Activated T-helper 2 cell treated with anti-CD3 and anti-CD28 coated beads, Interferon-gamma antibody, Interleukin-2, Interleukin-4, amounts not matched to agents 10 μg/mL and 5 μg/mL and 100 μg/mL, durations not matched to agents 14 hours and 24 hours and 36 hours (primary cell): ENCODE data around the gene METTL1. TPM values are rescaled to one million over a fixed set of nuclear protein-coding genes. Genes with fewer than 3 reads are reported as not detected.
"Not testable (repeated sequence)": the region's sequence is repeated elsewhere in the genome, so short reads cannot be mapped to it uniquely, and the experiment has no call there.

Experiments
- DNase-seq: peaks from one replicate; pipeline ENCODE4 v3.0.0; 2021; ENCODE audit warnings: low spot score
- H3K27ac Mint-ChIP-seq: one replicate; pipeline ENCODE4 v1.8.0; 2021; ENCODE audit warnings: mixed read lengths
- H3K27me3 Mint-ChIP-seq: one replicate; pipeline ENCODE4 v1.8.0; 2021; ENCODE audit warnings: low read depth, mixed read lengths
- H3K36me3 Mint-ChIP-seq: one replicate; pipeline ENCODE4 v1.8.0; 2021; ENCODE audit warnings: low read depth, mixed read lengths
- H3K4me1 Mint-ChIP-seq: one replicate; pipeline ENCODE4 v1.8.0; 2021; ENCODE audit warnings: low read depth, mixed read lengths
- H3K4me3 Mint-ChIP-seq: one replicate; pipeline ENCODE4 v1.8.0; 2021; ENCODE audit warnings: low read depth, mild to moderate bottlenecking, moderate library complexity, mixed read lengths
- H3K9me3 Mint-ChIP-seq: one replicate; pipeline ENCODE4 v1.8.0; 2021; ENCODE audit warnings: mixed read lengths
- intact Hi-C: fragments of 100-400 bp; cut with micrococcal nuclease; formaldehyde crosslinking; loops from one replicate; pipeline ENCODE4 v1.15.1; 2023
- total RNA-seq: library from RNA; stranded (reverse); gene quantifications from 2 replicates; pipeline ENCODE4 v1.2.3, GENCODE V29; 2022

Gene METTL1
- total RNA-seq, 1 donor from 2014 or later, result 61.2 TPM

DNA sequence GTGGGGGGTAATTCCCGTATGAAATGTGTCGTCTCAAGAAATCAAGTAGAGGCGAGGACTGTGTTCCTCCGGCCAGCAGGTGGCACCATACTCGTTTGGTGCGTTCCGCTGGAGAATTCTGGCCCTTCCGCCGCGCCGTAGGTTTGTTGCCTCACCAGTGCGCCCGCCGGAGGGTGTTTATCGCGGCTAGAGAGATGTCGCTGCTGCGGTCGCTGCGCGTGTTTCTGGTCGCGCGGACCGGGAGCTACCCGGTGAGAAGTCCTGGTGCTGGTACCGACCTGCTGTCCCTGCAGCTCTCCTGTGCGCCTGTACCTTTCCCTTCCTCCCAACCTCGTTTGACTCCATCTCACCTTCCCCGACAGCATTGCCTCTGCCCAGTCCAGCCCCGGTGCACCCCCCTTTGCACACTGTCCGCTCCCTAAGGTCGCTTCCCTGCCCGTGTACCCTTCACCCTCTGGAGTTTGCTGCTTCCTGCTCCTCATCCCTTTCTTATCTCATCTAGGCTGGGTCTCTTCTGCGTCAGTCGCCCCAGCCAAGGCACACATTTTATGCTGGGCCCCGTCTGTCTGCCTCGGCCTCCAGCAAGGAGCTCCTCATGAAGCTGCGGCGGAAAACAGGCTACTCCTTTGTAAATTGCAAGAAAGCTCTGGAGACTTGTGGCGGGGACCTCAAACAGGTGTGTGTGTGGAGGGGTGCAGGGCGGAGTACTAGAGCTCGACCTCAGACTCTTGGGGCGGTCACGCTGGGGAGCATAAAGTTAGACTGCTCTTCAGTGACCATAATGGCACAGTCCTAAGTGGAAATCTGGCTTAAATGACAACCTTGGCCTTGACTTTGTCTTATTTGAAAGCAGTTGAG is 10.9 kb upstream of the METTL1 start, which contains the start of gene TSFM:
TSS of gene TSFM (plus strand) at position 180 of the 858 bp plus-strand sequence. CDS start at position 195, 15 bp downstream.
- Mint-ChIP-seq H3K27me3 (no peaks in the 10 kb centered on the region), H3K4me3 (peak within 1 kb of the TSS; percentile 98), H3K27ac (peak within 1 kb of the TSS; percentile 95), H3K9me3 (no peaks in the 10 kb centered on the region), H3K36me3 (peaks cover 31% of the 10 kb centered on the region), H3K4me1 (peaks cover 21% of the 10 kb centered on the region)
- peak; percentile 94 for DNase-seq
- intact Hi-C loops, result loop anchor here (1.0 to 5.0 kb wide), 4 partner anchors 11 to 122 kb away; partner anchors contain the start of genes CTDSP2, EEF1AKMT3 and METTL1

DNA sequence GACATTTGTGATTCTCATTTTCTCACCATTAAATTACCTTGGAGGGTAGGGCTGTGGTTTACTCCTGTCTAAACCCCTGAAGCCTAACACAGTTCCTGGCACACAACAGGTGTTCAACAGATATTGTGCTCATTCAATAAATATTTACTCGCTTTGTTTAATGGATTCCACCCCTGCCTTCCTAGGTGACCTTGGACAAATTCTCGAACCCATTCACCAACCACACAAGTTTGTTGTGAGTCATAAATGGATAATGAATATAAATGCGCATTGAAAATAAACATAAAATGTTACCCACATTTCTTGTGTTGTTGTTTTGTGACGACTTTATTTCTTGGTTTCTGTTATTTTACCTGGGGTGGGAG is 10.3 kb upstream of the METTL1 start:
- Mint-ChIP-seq H3K4me3 (peak overlapping the region; percentile 98), H3K36me3 (peaks cover 26% of the 10 kb centered on the region), H3K9me3 (no peaks in the 10 kb centered on the region), H3K27me3 (no peaks in the 10 kb centered on the region), H3K27ac (peak overlapping the region; percentile 95), H3K4me1 (peaks cover 21% of the 10 kb centered on the region)
- no peak for DNase-seq
- intact Hi-C loops, result loop anchor here (1.0 to 5.0 kb wide), 4 partner anchors 10 to 123 kb away; partner anchors contain the start of genes CTDSP2, EEF1AKMT3 and METTL1

DNA sequence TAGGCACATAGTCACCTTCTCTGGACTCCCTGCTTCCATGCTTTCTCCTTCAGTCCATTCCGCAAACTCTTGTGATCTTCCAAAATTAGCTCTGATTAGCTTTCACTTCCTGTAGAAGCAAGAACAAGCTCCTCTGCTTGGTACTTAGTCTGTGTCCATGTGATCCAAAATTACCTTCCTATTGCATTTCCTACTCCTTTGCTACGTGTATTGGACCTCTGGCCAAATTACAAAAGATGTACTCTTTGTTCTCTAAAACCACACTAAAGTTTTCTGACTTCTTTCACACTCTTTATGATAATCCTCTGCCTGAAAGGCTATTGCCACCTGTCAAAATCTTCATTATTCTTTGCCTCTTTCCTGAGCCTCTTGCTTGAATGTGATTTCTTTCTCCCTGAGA is 9.9 kb upstream of the METTL1 start:
- Mint-ChIP-seq H3K27me3 (no peaks in the 10 kb centered on the region), H3K27ac (peak overlapping the region; percentile 95), H3K4me3 (no peak overlapping the region), H3K36me3 (peaks cover 25% of the 10 kb centered on the region), H3K4me1 (peaks cover 21% of the 10 kb centered on the region), H3K9me3 (no peaks in the 10 kb centered on the region)
- DNase-seq, result no peak
- intact Hi-C loops, result loop anchor here (1.0 to 5.0 kb wide), 4 partner anchors 10 to 123 kb away; partner anchors contain the start of genes CTDSP2, EEF1AKMT3 and METTL1

DNA sequence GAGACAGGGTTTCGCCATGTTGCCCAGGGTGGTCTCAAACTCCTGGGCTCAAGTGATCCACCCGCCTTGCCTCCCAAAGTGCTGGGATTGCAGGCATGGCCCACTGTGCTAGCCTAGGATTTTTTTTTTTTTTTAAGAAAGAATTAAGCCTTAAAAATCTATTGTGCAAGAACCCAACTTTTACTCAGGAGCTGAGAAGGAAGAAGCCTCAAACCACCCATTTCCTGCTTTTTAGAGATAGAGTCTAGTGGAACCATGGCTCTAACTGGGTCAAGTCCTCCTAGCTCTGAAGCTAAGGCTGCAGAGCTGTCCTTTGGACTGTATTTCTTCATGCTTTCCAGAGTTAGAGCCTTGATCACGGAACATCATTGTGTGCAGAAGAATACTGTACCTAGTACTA is 9.3 kb upstream of the METTL1 start:
- Mint-ChIP-seq H3K4me1 (peaks cover 21% of the 10 kb centered on the region), H3K4me3 (no peak overlapping the region), H3K27me3 (no peaks in the 10 kb centered on the region), H3K9me3 (no peaks in the 10 kb centered on the region), H3K27ac (no peak overlapping the region), H3K36me3 (peaks cover 20% of the 10 kb centered on the region)
- intact Hi-C loops, result loop anchor here (5.0 kb wide), 1 partner anchor 66 kb away; the partner anchor contains the start of gene CTDSP2
- no peak for DNase-seq

DNA sequence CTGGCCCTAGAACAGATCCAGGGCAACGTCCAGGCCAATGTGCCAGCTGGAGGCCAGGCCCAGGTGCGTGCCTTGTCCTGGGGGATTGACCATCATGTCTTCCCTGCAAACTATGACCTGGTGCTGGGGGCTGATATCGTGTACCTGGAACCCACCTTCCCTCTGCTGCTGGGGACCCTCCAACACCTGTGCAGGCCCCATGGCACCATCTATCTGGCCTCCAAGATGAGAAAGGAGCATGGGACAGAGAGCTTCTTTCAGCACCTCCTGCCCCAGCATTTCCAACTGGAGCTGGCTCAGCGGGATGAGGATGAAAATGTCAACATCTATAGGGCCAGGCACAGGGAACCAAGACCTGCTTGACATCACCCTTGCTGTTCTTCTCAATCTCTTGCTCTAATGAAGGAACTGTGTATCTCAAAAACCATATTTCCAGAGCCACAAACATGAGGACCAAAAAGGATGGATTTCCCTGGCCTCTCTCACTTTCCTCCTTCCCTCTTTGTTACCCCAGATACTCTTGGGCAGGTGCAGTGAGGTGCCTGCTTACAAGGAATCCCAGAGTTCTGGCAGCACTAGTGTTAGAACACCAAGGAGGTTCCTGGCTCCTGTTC is 8.5 kb upstream of the METTL1 start:
- H3K27ac Mint-ChIP-seq, result no peak overlapping the region
- intact Hi-C loops, result loop anchor here (5.0 kb wide), 1 partner anchor 67 kb away; the partner anchor contains the start of gene CTDSP2
- H3K4me1 Mint-ChIP-seq, result peaks cover 25% of the 10 kb centered on the region

DNA sequence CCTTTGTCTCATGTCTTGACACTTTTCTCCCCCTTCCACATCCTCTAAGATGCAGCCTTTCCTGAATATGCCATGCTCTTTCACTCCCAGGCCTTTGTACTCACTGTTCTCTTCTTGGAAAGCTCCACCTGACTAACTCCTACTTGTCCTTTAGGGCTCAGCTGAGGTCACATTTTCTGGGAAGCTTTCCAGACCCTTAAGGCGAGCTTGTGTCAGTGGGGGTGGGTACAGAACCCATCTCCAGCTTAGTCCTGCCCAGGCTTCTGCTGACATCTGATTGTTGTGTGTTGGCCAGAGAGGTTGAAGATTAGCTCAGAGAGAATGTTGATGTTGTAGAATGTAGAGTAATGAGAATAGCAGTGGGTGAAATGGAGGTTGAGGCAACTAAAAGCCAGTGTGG is 7.8 kb upstream of the METTL1 start:
- no peak for DNase-seq
- Mint-ChIP-seq H3K9me3 (no peaks in the 10 kb centered on the region), H3K27me3 (no peaks in the 10 kb centered on the region), H3K36me3 (peaks cover 16% of the 10 kb centered on the region), H3K27ac (no peak overlapping the region), H3K4me1 (peaks cover 25% of the 10 kb centered on the region), H3K4me3 (no peak overlapping the region)
- intact Hi-C loops, result loop anchor here (5.0 kb wide), 1 partner anchor 68 kb away; the partner anchor contains the start of gene CTDSP2

More for the DNA sequence above, 8.5 kb upstream of the METTL1 start:
- H3K27me3 Mint-ChIP-seq, result no peaks in the 10 kb centered on the region
- H3K9me3 Mint-ChIP-seq, result no peaks in the 10 kb centered on the region
- DNase-seq, result no peak
- peaks cover 18% of the 10 kb centered on the region for H3K36me3 Mint-ChIP-seq
- H3K4me3 Mint-ChIP-seq, result no peak overlapping the region

DNA sequence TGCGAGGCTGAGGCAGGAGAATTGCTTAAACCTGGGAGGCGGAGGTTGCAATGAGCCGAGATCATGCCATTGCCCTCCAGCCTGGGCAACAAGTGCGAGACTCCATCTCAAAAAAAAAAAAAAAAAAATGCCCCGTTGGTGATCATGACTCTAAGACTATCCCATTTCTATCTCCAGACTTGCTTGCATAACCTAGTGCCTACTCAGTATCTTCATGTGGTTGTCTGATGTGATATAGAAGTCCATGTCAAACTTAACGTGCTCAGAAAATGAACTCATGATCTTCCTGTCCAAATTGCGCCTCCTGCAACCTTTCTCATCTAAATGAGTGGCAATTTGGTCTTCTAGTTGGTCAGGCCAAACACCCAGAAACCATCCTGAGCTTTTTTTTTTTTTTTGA is 6.0 kb upstream of the METTL1 start:
- Mint-ChIP-seq H3K4me1 (peaks cover 21% of the 10 kb centered on the region), H3K4me3 (no peak overlapping the region), H3K27ac (no peak overlapping the region), H3K36me3 (peaks cover 10% of the 10 kb centered on the region), H3K9me3 (no peaks in the 10 kb centered on the region), H3K27me3 (no peaks in the 10 kb centered on the region)
- intact Hi-C loops, result no loop called here
- DNase-seq, result no peak

DNA sequence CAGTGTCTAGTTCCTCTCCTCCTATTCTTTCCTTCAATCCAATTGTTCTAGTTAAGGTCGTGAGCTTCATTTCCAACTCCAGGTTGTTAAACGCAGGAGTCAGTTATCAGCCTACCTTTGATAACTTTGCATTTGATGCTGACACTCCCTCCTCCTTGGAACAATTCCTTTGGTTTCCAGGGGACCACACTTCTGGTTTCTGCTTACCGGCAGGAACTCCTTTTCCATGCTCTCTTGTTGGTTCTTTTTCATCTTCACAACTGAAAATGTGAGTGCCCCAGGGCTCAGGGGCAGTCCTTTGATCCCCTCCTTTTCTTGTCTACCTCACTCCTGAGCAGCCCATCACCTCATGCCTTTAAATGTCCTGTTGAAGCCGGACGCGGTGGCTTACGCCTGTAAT is 5.5 kb upstream of the METTL1 start:
- no peak overlapping the region for H3K27ac Mint-ChIP-seq
- DNase-seq, result no peak
- no peak overlapping the region for H3K4me3 Mint-ChIP-seq
- no peaks in the 10 kb centered on the region for H3K9me3 Mint-ChIP-seq
- intact Hi-C loops, result no loop called here
- peaks cover 8% of the 10 kb centered on the region for H3K36me3 Mint-ChIP-seq
- peaks cover 21% of the 10 kb centered on the region for H3K4me1 Mint-ChIP-seq
- no peaks in the 10 kb centered on the region for H3K27me3 Mint-ChIP-seq

DNA sequence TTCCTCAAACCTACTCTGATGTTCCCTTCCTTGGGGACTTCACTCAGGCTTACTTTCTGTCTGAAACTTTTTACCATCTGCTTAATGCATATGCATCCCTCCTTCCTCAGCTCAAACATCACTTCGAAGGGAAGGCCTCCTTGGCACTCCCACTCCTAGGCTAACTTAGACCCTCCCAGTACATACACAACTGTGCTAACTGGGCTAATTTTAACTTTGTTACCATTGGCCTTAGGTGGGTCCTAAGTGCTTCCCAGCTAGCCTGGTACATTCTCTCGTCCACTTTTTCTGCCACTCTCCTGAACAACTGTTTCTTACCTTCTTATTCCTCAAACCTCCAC is 4.3 kb upstream of the METTL1 start:
- H3K27ac Mint-ChIP-seq, result no peak overlapping the region
- no peak for DNase-seq
- no peaks in the 10 kb centered on the region for H3K27me3 Mint-ChIP-seq
- no peaks in the 10 kb centered on the region for H3K9me3 Mint-ChIP-seq
- no peak overlapping the region for H3K4me3 Mint-ChIP-seq
- H3K4me1 Mint-ChIP-seq, result peaks cover 10% of the 10 kb centered on the region
- H3K36me3 Mint-ChIP-seq, result peaks cover 14% of the 10 kb centered on the region
- intact Hi-C loops, result no loop called here

DNA sequence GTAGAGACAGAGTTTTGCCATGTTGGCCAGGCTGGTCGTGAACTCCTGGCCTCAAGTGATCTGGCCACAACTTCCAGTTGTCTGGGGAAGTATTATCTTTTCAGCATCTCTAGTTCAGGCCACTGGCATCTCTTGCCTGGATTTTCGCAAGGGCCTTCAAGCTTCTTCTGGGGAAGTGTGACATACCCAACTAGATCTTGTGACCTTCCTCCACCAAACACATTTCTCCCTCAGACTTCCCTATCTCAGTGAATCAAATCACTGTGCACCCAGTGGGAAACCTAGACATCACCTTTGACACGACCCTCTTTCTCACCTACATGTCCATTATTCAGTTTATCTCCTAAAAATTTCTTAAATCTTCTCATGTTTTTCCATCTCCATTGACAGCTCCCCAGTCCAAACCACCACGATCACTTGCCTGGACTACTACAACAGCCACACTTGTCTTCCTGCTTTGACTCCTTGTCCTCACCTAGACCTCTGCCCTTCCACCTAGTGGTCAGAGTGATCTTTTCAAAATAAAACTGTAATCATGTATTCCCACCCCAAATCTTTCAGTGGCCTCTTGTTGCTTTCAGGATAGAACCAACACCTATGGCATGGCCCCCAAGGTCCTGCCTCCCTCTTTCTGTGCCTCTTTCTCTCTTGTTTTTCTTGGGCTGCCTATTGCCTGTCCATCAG is 3.8 kb upstream of the METTL1 start:
- DNase-seq, result no peak
- Mint-ChIP-seq H3K4me3 (no peak overlapping the region), H3K27ac (no peak overlapping the region), H3K27me3 (no peaks in the 10 kb centered on the region), H3K9me3 (no peaks in the 10 kb centered on the region), H3K4me1 (peaks cover 8% of the 10 kb centered on the region), H3K36me3 (peaks cover 18% of the 10 kb centered on the region)
- intact Hi-C loops, result no loop called here

DNA sequence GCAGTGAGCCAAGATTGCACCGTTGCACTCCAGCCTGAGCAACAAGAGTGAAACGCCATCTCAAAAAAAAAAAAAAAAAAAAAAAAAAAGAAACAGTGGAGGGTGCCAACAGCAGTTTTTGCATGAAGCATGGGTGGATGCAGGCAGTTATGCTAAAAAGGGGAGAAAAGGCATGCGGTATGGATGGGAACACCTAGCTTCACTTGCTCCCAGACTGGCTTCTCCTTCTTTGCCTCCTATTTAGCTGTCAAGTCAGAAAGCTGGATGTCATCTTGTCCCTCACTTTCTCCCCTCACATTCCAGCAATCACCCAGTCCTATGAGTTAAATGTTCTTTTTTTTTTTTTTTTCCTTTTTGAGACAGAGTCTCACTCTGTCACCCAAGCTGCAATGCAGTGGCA is 3.1 kb upstream of the METTL1 start:
- Mint-ChIP-seq H3K27me3 (no peaks in the 10 kb centered on the region), H3K9me3 (no peaks in the 10 kb centered on the region), H3K4me1 (peaks cover 11% of the 10 kb centered on the region), H3K27ac (no peak overlapping the region), H3K36me3 (peaks cover 24% of the 10 kb centered on the region), H3K4me3 (no peak overlapping the region)
- no peak for DNase-seq
- intact Hi-C loops, result no loop called here

DNA sequence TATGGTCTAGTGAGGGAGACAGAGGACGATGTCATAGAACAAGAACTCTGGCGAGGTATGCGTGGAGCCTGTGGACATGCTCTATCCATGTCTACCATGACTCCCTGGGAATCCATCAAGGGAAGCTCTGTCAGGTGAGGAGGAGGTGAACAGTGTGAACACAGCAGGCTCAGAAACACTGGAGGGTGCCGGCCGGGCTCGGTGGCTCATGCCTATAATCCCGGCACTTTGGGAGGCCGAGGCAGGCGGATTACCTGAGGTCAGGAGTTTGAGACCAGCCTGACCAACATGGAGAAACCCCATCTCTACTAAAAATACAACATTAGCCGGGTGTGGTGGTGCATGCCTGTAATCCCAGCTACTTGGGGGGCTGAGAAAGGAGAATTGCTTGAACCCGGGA is 2.7 kb upstream of the METTL1 start:
- H3K9me3 Mint-ChIP-seq, DNase-seq, H3K27ac Mint-ChIP-seq, intact Hi-C loops, H3K4me3 Mint-ChIP-seq, H3K27me3 Mint-ChIP-seq: not testable (repeated sequence)
- H3K36me3 Mint-ChIP-seq, result peaks cover 28% of the 10 kb centered on the region
- H3K4me1 Mint-ChIP-seq, result peaks cover 11% of the 10 kb centered on the region
